ENCODE measurements around the gene CARD10. TPM values are rescaled to one million over a fixed set of nuclear protein-coding genes. Genes with fewer than 3 reads are reported as not detected.

CARD10 gene
- total and polyA plus RNA-seq, 2 of the 8 experiments (the other 6 are each of a cell fraction or from before 2014, with no cell fraction given): 13.5 to 14.4 TPM

- H3K4me3 ChIP-seq (ENCODE audit: extremely low read depth in 1 of 4, insufficient read depth in 2 of 4, low read depth in 3 of 4, low read length in 4 of 4): peak within 1 kb of the TSS; percentile 37 to 71 (median 42)
- H2AK5ac ChIP-seq (ENCODE audit: low read depth, low read length): no peak within 1 kb of the TSS
- H4K8ac ChIP-seq (ENCODE audit: extremely low read depth, insufficient read depth, low read length): peak within 1 kb of the TSS; percentile 79
- peak within 1 kb of the TSS; percentile 35; the same call in 1 of the 2 replicates for H2BK5ac ChIP-seq (ENCODE audit: low read depth, low read length)
- H3K36me3 ChIP-seq (ENCODE audit: control insufficient read depth in 2 of 4, insufficient read depth in 4 of 4, low read length in 3 of 4): no peaks in the 10 kb centered on the region
- H3K23ac ChIP-seq (ENCODE audit: insufficient read length): no peak within 1 kb of the TSS
- DNase-seq (ENCODE audit: low read depth in 1 of 2, low spot score in 2 of 2) (peak in 1 of 2 experiments; percentile 78), FAIRE-seq (no peak)
- peak within 1 kb of the TSS in 1 of 4 experiments; percentile 79; a peak in 2 of 7 replicates for H3K9ac ChIP-seq (replicated peaks in 1 of 4; ENCODE audit: extremely low read depth in 1 of 4, low read depth in 3 of 4, low read length in 3 of 4)
- H3K79me1 ChIP-seq (ENCODE audit: low read depth, low read length): no peaks in the 10 kb centered on the region
- no peak within 1 kb of the TSS for H2BK120ac ChIP-seq (replicated peaks; ENCODE audit: low read depth, low read length)
- peaks cover 20% of the 10 kb centered on the region for H3K23me2 ChIP-seq (ENCODE audit: low read depth, low read length)
- H3K4me2 ChIP-seq (ENCODE audit: insufficient read depth in 1 of 2, low read depth in 2 of 2, low read length in 2 of 2): peak within 1 kb of the TSS; percentile 69 to 78
- no peaks in the 10 kb centered on the region for H3K79me2 ChIP-seq (ENCODE audit: control insufficient read depth in 1 of 2, insufficient read depth in 2 of 2, low read length in 2 of 2)
- no peaks in the 10 kb centered on the region for H3K9me3 ChIP-seq (ENCODE audit: insufficient read depth in 2 of 2, low read depth in 1 of 2, low read length in 1 of 2)
- no peak within 1 kb of the TSS for H3K14ac ChIP-seq (ENCODE audit: insufficient read length)
- POLR2A ChIA-PET (ENCODE audit: partially characterized antibody): interaction anchor here (12.2 kb wide), 1 partner anchor 13 kb away, joined by 198 read pairs; no protein-coding TSS in a partner anchor
- H3K56ac ChIP-seq (replicated peaks; ENCODE audit: insufficient read length, low read depth, low read length): no peak within 1 kb of the TSS
- peak within 1 kb of the TSS; percentile 50; the same call in 1 of the 2 replicates for H2BK12ac ChIP-seq (ENCODE audit: low read depth, low read length)
- H4K5ac ChIP-seq (ENCODE audit: insufficient read length, low read depth, low read length): no peak within 1 kb of the TSS
- H3K4me1 ChIP-seq (replicated peaks in 1 of 4; ENCODE audit: control insufficient read depth in 3 of 4, insufficient read depth in 4 of 4, low read length in 3 of 4): peaks cover 11 to 54% (median 22%) of the 10 kb centered on the region in 4 experiments
- CTCF ChIA-PET (ENCODE audit: partially characterized antibody): interaction anchor here (39.4 kb wide), 1 partner anchor 15 kb away, joined by 1347 read pairs; no protein-coding TSS in a partner anchor
- no peak within 1 kb of the TSS for H4K91ac ChIP-seq (replicated peaks; ENCODE audit: insufficient read length, low read length)
- no peak within 1 kb of the TSS for H2BK20ac ChIP-seq (ENCODE audit: low read length)
- no peak within 1 kb of the TSS for H3K27ac ChIP-seq (ENCODE audit: low read depth, low read length)
- no peak within 1 kb of the TSS for H2AFZ ChIP-seq (ENCODE audit: low read length)
- peak within 1 kb of the TSS; percentile 54 for H3K4ac ChIP-seq (replicated peaks; ENCODE audit: insufficient read length, low read depth, low read length)
- H2BK15ac ChIP-seq (ENCODE audit: low read length): no peak within 1 kb of the TSS
- H3K27me3 ChIP-seq (replicated peaks in 1 of 4; ENCODE audit: control insufficient read depth in 3 of 4, extremely low read depth in 1 of 4, insufficient read depth in 3 of 4, low read length in 3 of 4): peaks cover 6 to 28% (median 16%) of the 10 kb centered on the region in 4 experiments; a peak in 6 of 7 replicates
- WGBS, 2 experiments (ENCODE audit: extremely low coverage in 1 of 2, insufficient coverage in 1 of 2, insufficient read length in 1 of 2, insufficient replicate concordance in 2 of 2, low coverage in 1 of 2, low lambda C conversion rate in 2 of 2, missing lambda C conversion rate in 1 of 2): 9% methylated on average over 25 of the region's 76 CpGs; no CpG with 5 or more reads in 1 of the 2 experiments
- H3K18ac ChIP-seq (ENCODE audit: extremely low read depth, low read length): peak within 1 kb of the TSS; percentile 71
- H4K20me1 ChIP-seq (replicated peaks in 1 of 2; ENCODE audit: control insufficient read depth in 1 of 2, insufficient read depth in 2 of 2, low read length in 2 of 2): no peaks in the 10 kb centered on the region
- TF ChIP-seq KDM5A (IDR thresholded peaks at IDR 0.05; ENCODE audit: low read length): no peak
- TF ChIP-seq TBP (IDR thresholded peaks at IDR 0.05; ENCODE audit: low read depth, low read length): no peak
- no peak for TF ChIP-seq ZNF274 (IDR thresholded peaks at IDR 0.05; ENCODE audit: borderline replicate concordance, extremely low read depth, low read length)
- no peak for TF ChIP-seq HDAC6 (IDR thresholded peaks at IDR 0.05; ENCODE audit: low read depth, low read length)
- TF ChIP-seq POLR2AphosphoS5 (IDR thresholded peaks at IDR 0.05; ENCODE audit: low read depth, low read length): no peak
- TF ChIP-seq CREB1 (IDR thresholded peaks at IDR 0.05): no peak
- TF ChIP-seq TAF7 (optimal IDR thresholded peaks at IDR 0.05; ENCODE audit: borderline replicate concordance, low read depth, low read length): peak; percentile 18
- TF ChIP-seq USF2 (IDR thresholded peaks at IDR 0.05; ENCODE audit: low read length): no peak
- no peak for TF ChIP-seq SAP30 (IDR thresholded peaks at IDR 0.05; ENCODE audit: insufficient read depth, insufficient replicate concordance, low read length)
- TF ChIP-seq EGR1 (IDR thresholded peaks at IDR 0.05; ENCODE audit: borderline replicate concordance, low read depth, low read length): peak; percentile 50; the same call in 1 of the 2 replicates
- no peak for TF ChIP-seq CTBP2 (IDR thresholded peaks at IDR 0.05; ENCODE audit: borderline replicate concordance, insufficient read depth, insufficient read length, low read length)
Observed at GRCh38 chr22:37559901-37560607, 40.8 kb upstream of the CARD10 start, which contains the start of gene CDC42EP1. Gene CDC42EP1, plus strand, starts transcription at chr22:37560480. Its CDS starts 5,870 bp downstream, at chr22:37566350.
